ENCODE data around the gene AHDC1.
A peak's percentile ranks its signal among the peaks of the same experiment; 100 is the strongest.
"Not testable (repeated sequence)": the region's sequence is repeated elsewhere in the genome, so short reads cannot be mapped to it uniquely, and the experiment has no call there.

Gene AHDC1

DNA sequence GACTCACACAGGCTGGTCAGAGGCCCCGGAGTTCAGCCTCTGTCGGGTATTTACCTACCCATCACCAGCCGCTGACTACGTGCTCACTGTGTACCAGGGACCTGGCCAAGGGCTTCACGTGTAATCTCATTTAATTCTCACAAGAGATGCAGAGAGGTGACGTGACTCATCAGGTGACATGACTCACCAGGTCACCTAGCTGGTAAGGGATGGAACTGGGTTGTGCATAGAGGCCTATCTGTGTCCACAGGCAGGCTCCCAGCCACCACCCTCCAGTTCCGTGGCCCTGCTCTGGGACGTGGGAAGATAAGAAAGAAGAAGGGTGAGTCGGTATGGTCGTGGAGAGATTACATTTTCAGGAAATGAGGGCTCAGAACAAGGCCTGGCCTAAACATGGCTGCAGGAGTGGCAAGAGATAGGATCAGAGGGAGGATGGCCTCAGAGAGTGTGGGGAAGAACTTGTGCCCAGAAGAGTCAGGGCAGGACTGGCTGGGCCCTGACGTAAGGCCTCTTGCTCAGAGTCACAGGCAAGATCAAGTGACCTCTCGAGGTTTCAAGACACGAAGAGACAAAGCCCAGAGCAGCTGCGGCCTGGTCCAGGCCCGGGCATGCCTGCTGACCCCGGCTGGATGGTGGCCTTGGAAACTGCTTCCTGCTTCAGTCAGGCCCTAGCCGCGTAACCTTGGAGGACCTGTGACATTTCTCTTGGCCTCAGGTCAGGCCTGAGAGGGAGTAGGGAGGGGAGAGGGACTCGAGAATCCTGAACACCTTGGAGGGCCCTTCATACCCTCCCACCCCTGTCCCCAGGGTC, 61.3 kb downstream of the AHDC1 start:
- Histone ChIP-seq H3K36me3 (ENCODE audit: insufficient read depth, low read length) (peaks cover 76% of the 10 kb centered on the region), H3K27ac (ENCODE audit: low read length) (peak overlapping the region; percentile 8; the same call in 1 of the 2 replicates), H3K4me1 (ENCODE audit: insufficient read depth, low read length) (no peaks in the 10 kb centered on the region), H3K9me3 (ENCODE audit: insufficient read depth, low read length, severe bottlenecking) (no peaks in the 10 kb centered on the region), H2AFZ (ENCODE audit: low read depth, low read length) (no peak overlapping the region), H3K4me3 (ENCODE audit: low read depth in 1 of 2, low read length in 2 of 2) (no peak overlapping the region), H3K9ac (ENCODE audit: low read depth, low read length) (no peak overlapping the region), H3K27me3 (ENCODE audit: insufficient read depth, low read length, poor library complexity) (no peaks in the 10 kb centered on the region), H3K4me2 (ENCODE audit: insufficient read depth, low read length) (no peak overlapping the region), H3K79me2 (ENCODE audit: insufficient read depth, low read length) (peaks cover 38% of the 10 kb centered on the region), H4K20me1 (ENCODE audit: insufficient read depth, low read length) (peaks cover 40% of the 10 kb centered on the region)
- DNase-seq (no peak), ATAC-seq (ENCODE audit: insufficient read depth, low read depth) (no peak; the same call in 2 of the 3 replicates)
- no peak for TF ChIP-seq EZH2 (IDR thresholded peaks at IDR 0.05; ENCODE audit: borderline replicate concordance, low read depth, low read length, severe bottlenecking)
- TF ChIP-seq, protein P1, sequence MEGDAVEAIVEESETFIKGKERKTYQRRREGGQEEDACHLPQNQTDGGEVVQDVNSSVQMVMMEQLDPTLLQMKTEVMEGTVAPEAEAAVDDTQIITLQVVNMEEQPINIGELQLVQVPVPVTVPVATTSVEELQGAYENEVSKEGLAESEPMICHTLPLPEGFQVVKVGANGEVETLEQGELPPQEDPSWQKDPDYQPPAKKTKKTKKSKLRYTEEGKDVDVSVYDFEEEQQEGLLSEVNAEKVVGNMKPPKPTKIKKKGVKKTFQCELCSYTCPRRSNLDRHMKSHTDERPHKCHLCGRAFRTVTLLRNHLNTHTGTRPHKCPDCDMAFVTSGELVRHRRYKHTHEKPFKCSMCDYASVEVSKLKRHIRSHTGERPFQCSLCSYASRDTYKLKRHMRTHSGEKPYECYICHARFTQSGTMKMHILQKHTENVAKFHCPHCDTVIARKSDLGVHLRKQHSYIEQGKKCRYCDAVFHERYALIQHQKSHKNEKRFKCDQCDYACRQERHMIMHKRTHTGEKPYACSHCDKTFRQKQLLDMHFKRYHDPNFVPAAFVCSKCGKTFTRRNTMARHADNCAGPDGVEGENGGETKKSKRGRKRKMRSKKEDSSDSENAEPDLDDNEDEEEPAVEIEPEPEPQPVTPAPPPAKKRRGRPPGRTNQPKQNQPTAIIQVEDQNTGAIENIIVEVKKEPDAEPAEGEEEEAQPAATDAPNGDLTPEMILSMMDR (IDR thresholded peaks at IDR 0.05; ENCODE audit: borderline replicate concordance, extremely low read depth, low read length, poor library complexity, severe bottlenecking): no peak

DNA sequence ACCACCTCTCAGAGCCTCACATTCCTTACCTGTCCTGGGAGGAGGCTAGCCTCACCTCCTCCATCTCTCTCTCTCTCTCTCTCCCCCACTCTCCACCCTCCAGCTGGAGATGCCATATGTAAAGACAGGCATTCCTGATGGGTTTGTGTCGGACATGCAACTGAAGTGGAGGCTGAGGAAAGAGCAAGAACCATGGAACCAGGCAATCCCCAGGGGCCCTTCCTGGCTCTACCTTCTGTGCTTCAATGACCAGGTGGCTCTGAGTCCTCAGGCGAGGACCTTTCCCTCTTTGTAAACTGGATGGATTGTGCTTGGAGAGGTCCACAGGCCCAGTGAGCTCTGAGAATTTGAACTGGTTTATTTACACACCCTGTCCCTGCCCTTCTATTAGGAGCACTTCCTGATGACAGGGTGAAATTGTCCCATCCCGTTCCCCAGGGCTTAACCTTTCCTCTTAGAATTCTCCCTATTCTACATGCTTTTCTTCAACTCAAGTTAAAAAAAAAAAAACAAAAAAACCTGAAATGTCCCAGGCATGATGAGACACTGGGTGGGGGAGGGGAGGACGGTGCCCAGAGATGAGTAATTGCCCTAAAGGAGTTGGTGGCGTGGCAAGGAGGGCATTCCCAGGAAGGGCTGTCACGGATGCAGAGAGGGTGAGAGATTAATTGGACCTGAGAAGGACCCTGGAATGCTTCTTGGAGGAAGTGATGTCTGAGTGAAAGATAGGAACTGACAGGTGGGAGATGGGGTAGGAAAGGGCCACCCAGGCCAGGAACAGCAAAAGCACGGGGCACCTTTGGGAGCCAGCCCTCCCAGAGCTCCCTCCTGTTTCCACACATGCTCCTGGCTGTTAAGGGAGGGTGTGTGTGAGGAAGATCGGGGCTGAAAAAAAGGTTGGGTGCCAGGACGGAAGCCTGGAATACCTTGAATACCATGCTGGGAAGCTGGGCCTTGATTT, 63.8 kb downstream of the AHDC1 start:
- ATAC-seq (ENCODE audit: insufficient read depth, low read depth): no peak
- Histone ChIP-seq H3K4me2 (ENCODE audit: insufficient read depth, low read length) (no peak overlapping the region), H3K27me3 (ENCODE audit: insufficient read depth, low read length, poor library complexity) (no peaks in the 10 kb centered on the region), H4K20me1 (ENCODE audit: insufficient read depth, low read length) (peaks cover 39% of the 10 kb centered on the region), H2AFZ (ENCODE audit: low read depth, low read length) (no peak overlapping the region), H3K4me3 (ENCODE audit: low read depth in 1 of 2, low read length in 2 of 2) (no peak overlapping the region), H3K27ac (ENCODE audit: low read length) (no peak overlapping the region), H3K9ac (ENCODE audit: low read depth, low read length) (no peak overlapping the region), H3K79me2 (ENCODE audit: insufficient read depth, low read length) (peaks cover 35% of the 10 kb centered on the region), H3K36me3 (ENCODE audit: insufficient read depth, low read length) (peaks cover 76% of the 10 kb centered on the region), H3K4me1 (ENCODE audit: insufficient read depth, low read length) (no peaks in the 10 kb centered on the region), H3K9me3 (ENCODE audit: insufficient read depth, low read length, severe bottlenecking) (no peaks in the 10 kb centered on the region)
- TF ChIP-seq, protein P1 (IDR thresholded peaks at IDR 0.05; ENCODE audit: borderline replicate concordance, extremely low read depth, low read length, poor library complexity, severe bottlenecking): no peak
- no peak for TF ChIP-seq EZH2 (IDR thresholded peaks at IDR 0.05; ENCODE audit: borderline replicate concordance, low read depth, low read length, severe bottlenecking)
- DNase-seq: no peak

DNA sequence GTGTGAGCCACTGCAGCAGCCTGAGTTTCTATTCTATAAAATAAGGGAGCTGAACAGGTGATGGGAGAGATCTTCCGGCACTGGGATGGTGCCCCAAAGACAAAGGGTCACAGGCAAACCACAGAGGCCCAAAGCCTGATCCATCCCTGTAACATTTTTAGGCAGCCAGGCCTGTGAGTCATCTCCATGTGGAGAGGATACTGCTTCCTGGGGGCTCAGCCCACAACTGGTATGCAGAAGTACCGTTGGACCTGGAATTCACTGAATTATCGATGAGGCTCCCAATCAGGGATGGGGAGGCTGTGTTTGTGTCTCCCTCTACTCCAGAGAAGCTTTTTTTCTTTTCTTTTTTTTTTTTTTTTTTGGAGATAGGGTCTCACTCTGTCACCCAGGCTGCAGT, 65.2 kb downstream of the AHDC1 start:
- H4K20me1 ChIP-seq (ENCODE audit: insufficient read depth, low read length): peaks cover 31% of the 10 kb centered on the region
- peaks cover 23% of the 10 kb centered on the region; the same call in 1 of the 2 replicates for H3K79me2 ChIP-seq (ENCODE audit: insufficient read depth, low read length)
- H3K4me3 ChIP-seq (ENCODE audit: low read depth in 1 of 2, low read length in 2 of 2): no peak overlapping the region
- H3K4me1 ChIP-seq (ENCODE audit: insufficient read depth, low read length): no peaks in the 10 kb centered on the region
- TF ChIP-seq, protein P1 (IDR thresholded peaks at IDR 0.05; ENCODE audit: borderline replicate concordance, extremely low read depth, low read length, poor library complexity, severe bottlenecking): no peak
- TF ChIP-seq EZH2 (IDR thresholded peaks at IDR 0.05; ENCODE audit: borderline replicate concordance, low read depth, low read length, severe bottlenecking): no peak
- peaks cover 70% of the 10 kb centered on the region for H3K36me3 ChIP-seq (ENCODE audit: insufficient read depth, low read length)
- no peak overlapping the region for H3K9ac ChIP-seq (ENCODE audit: low read depth, low read length)
- ATAC-seq (ENCODE audit: insufficient read depth, low read depth) (no peak), DNase-seq (no peak)
- no peak overlapping the region for H3K27ac ChIP-seq (ENCODE audit: low read length)
- no peaks in the 10 kb centered on the region for H3K9me3 ChIP-seq (ENCODE audit: insufficient read depth, low read length, severe bottlenecking)
- H3K4me2 ChIP-seq (ENCODE audit: insufficient read depth, low read length): no peak overlapping the region
- no peaks in the 10 kb centered on the region for H3K27me3 ChIP-seq (ENCODE audit: insufficient read depth, low read length, poor library complexity)
- no peak overlapping the region for H2AFZ ChIP-seq (ENCODE audit: low read depth, low read length)

DNA sequence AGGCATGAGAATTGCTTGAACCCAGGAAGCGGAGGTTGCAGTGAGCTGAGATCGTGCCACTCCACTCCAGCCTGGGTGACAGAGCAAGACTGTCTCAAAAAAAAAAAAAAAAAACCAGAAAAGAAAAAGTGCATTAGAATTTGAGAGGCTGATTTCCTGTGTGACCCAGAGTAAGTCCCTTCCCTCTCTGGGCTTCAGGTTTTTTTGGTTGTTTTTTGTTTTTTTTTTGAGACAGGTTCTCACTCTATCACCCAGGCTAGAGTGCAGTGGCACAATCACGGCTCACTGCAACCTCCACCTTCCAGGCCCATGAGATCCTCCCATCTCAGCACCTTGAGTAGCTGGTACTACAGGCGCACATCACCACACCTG, 65.7 kb downstream of the AHDC1 start:
- DNase-seq; H3K4me1 ChIP-seq (ENCODE audit: insufficient read depth, low read length); H3K4me3 ChIP-seq (ENCODE audit: low read depth in 1 of 2, low read length in 2 of 2); H3K27me3 ChIP-seq (ENCODE audit: insufficient read depth, low read length, poor library complexity); H3K9ac ChIP-seq (ENCODE audit: low read depth, low read length); H2AFZ ChIP-seq (ENCODE audit: low read depth, low read length); H3K27ac ChIP-seq (ENCODE audit: low read length); H3K9me3 ChIP-seq (ENCODE audit: insufficient read depth, low read length, severe bottlenecking); ATAC-seq (ENCODE audit: insufficient read depth, low read depth); H3K4me2 ChIP-seq (ENCODE audit: insufficient read depth, low read length): not testable (repeated sequence)
- peaks cover 75% of the 10 kb centered on the region for H3K36me3 ChIP-seq (ENCODE audit: insufficient read depth, low read length)
- peaks cover 21% of the 10 kb centered on the region; the same call in 1 of the 2 replicates for H3K79me2 ChIP-seq (ENCODE audit: insufficient read depth, low read length)
- peaks cover 31% of the 10 kb centered on the region for H4K20me1 ChIP-seq (ENCODE audit: insufficient read depth, low read length)
